K562 (cell line): ENCODE data around the gene LRPAP1. TPM values are rescaled to one million over a fixed set of nuclear protein-coding genes. Genes with fewer than 3 reads are reported as not detected.

Source experiments
- ATAC-seq: fragments of 200-7000 bp; cut with Tn5 transposase; 3 replicates; pipeline ENCODE4 v1.9.1; 2020; ENCODE audit warnings: moderate library complexity
- BruUV-seq: library from RNA; stranded (reverse); fragments of 400-500 nt; replicated peaks from 2 replicates; lab custom pipeline; 2021; lab: Mats Ljungman, UMichigan
- CTCF ChIA-PET: fragments of 300-600 bp; formaldehyde crosslinking; extraction: SDS; loops from one replicate; lab custom pipeline; 2021; ENCODE audit warnings: low intra/inter-chr PET ratio; lab: Yijun Ruan, JAX
- POLR2A ChIA-PET: fragments of 300-600, 350-650 bp; sonication (Branson Sonifier 250); formaldehyde crosslinking; extraction: SDS; loops from one replicate; lab custom pipeline; 2021; ENCODE audit warnings: antibody characterized with exemption, inconsistent platforms; lab: Yijun Ruan, JAX
- DNase-seq, 4 experiments: peaks; one replicate each; pipeline versions ENCODE4 v3.0.0 to v3.0.0-alpha.2; 2011 to 2018; ENCODE audit warnings: low spot score in 3 of 4, mixed read lengths in 3 of 4; ENCODE audit errors: extremely low read depth in 1 of 4
- FAIRE-seq: peaks from 2 replicates; lab custom pipeline; 2011; peaks lifted over from hg19 to GRCh38; lab: Jason Lieb, UNC
- H2AFZ ChIP-seq: 2 replicates; pipeline ENCODE4 v1.6.0; 2011; ENCODE audit warnings: low read depth, low read length, control low read depth, inconsistent platforms
- H3K27ac ChIP-seq: fragments of 200-600 bp; 3 replicates; pipeline ENCODE4 v1.8.0; 2011; ENCODE audit warnings: low read depth, mild to moderate bottlenecking, control low read depth, inconsistent platforms, low read length, moderate library complexity, mixed read lengths; ENCODE audit errors: extremely low read depth
- H3K27me3 ChIP-seq, 2 experiments: fragments of 300-600 bp in 1 of 2; 2 replicates in 1 of 2; 3 replicates in 1 of 2; pipeline versions ENCODE4 v1.6.0 to v1.8.0; 2011; ENCODE audit warnings: inconsistent platforms in 2 of 2, low read length in 2 of 2, mild to moderate bottlenecking in 1 of 2, mixed read lengths in 1 of 2, moderate library complexity in 1 of 2; ENCODE audit not compliant: control insufficient read depth in 2 of 2, insufficient read depth in 2 of 2
- H3K36me3 ChIP-seq: fragments of 300-600 bp; 3 replicates; pipeline ENCODE4 v1.8.0; 2011; ENCODE audit warnings: mild to moderate bottlenecking, low read length, inconsistent platforms; ENCODE audit not compliant: control insufficient read depth, insufficient read depth
- H3K4me1 ChIP-seq, 2 experiments: fragments of 200-600 bp in 1 of 2; replicated peaks in 1 of 2; 2 replicates in 1 of 2; 3 replicates in 1 of 2; pipeline versions ENCODE4 v1.5.1 to v1.8.0; 2011; ENCODE audit warnings: inconsistent platforms in 2 of 2, low read length in 2 of 2, mild to moderate bottlenecking in 1 of 2, mixed read lengths in 1 of 2, moderate library complexity in 1 of 2; ENCODE audit not compliant: control insufficient read depth in 2 of 2, insufficient read depth in 2 of 2
- H3K4me2 ChIP-seq: 2 replicates; pipeline ENCODE4 v1.6.1; 2011; ENCODE audit warnings: low read length, control low read depth, inconsistent platforms, mixed read lengths; ENCODE audit not compliant: insufficient read depth
- H3K4me3 ChIP-seq: fragments of 200-600 bp; sonication (generic), shearing (Covaris generic); 2 replicates; pipeline ENCODE4 v1.5.1; 2016; ENCODE audit warnings: control low read depth, inconsistent platforms
- H3K79me2 ChIP-seq: fragments of 200-600 bp; 3 replicates; pipeline ENCODE4 v1.8.0; 2011; ENCODE audit warnings: low read length, inconsistent platforms; ENCODE audit not compliant: control insufficient read depth, insufficient read depth
- H3K9ac ChIP-seq, 2 experiments: 2 replicates each; pipeline versions ENCODE4 v1.6.0 to v1.6.1; 2011; ENCODE audit warnings: low read depth in 2 of 2, low read length in 2 of 2, control low read depth in 1 of 2, inconsistent platforms in 1 of 2, mild to moderate bottlenecking in 1 of 2, mixed read lengths in 1 of 2; ENCODE audit not compliant: insufficient read depth in 1 of 2
- H3K9me1 ChIP-seq: one replicate; pipeline ENCODE4 v1.6.0; 2011; ENCODE audit warnings: inconsistent platforms, mild to moderate bottlenecking, low read length, moderate library complexity; ENCODE audit not compliant: control insufficient read depth, insufficient read depth
- H3K9me3 ChIP-seq: replicated peaks from 2 replicates; pipeline ENCODE4 v1.5.1; 2011; ENCODE audit warnings: low read depth, low read length, inconsistent platforms; ENCODE audit not compliant: control insufficient read depth, insufficient read depth
- H4K20me1 ChIP-seq: replicated peaks from 2 replicates; pipeline ENCODE4 v1.6.1; 2011; ENCODE audit warnings: low read length, inconsistent platforms, mixed read lengths; ENCODE audit not compliant: control insufficient read depth, insufficient read depth
- GABPA ChIP-seq: fragments of 200-800 bp; sonication (Bioruptor generic); conservative IDR thresholded peaks from 2 replicates; pipeline ENCODE4 v1.6.1; 2016; ENCODE audit warnings: low read depth, missing genetic modification characterization, missing compliant biosample characterization
- POLR2G ChIP-seq: fragments of 200-400 bp; formaldehyde crosslinking; IDR thresholded peaks from 2 replicates; pipeline ENCODE4 v1.6.1; 2017; ENCODE audit warnings: low read depth, mild to moderate bottlenecking, antibody characterized with exemption, low read length, moderate library complexity
- RBFOX2 ChIP-seq: fragments of 200-400 bp; formaldehyde crosslinking; IDR thresholded peaks from 2 replicates; pipeline ENCODE4 v1.6.1; 2017; ENCODE audit warnings: low read depth, mild to moderate bottlenecking, low read length, moderate library complexity
- TEAD4 ChIP-seq, 2 experiments: sonication (generic) in 1 of 2; formaldehyde crosslinking in 1 of 2; IDR thresholded peaks; 2 replicates each; pipeline versions ENCODE4 v1.6.1 to v1.8.0; 2012 to 2022; ENCODE audit warnings: borderline replicate concordance in 1 of 2, inconsistent platforms in 1 of 2, low read length in 1 of 2, mild to moderate bottlenecking in 1 of 2, missing genetic modification reagents in 1 of 2
- TRIM28 ChIP-seq: fragments of 450-650 bp; IDR thresholded peaks from 2 replicates; pipeline ENCODE4 v1.6.1; 2017
- WGBS: fragments of 100-300 bp; shearing (Covaris generic); methylation state at CpG from one replicate; pipeline ENCODE4 v1.1.6; 2016; ENCODE audit warnings: low coverage, mixed read lengths; ENCODE audit not compliant: insufficient coverage; ENCODE audit errors: missing lambda C conversion rate; 5-methylcytosine and 5-hydroxymethylcytosine counted together
- in situ Hi-C: fragments of 300-500 bp; cut with MboI; formaldehyde crosslinking; loops from 4 replicates; pipeline ENCODE4 v1.15.0; 2018; ENCODE audit warnings: inconsistent platforms, mixed read lengths
- intact Hi-C: fragments of 100-400 bp; cut with micrococcal nuclease; formaldehyde crosslinking; loops from 2 replicates; pipeline ENCODE4 v1.14.2; 2022
- polyA plus RNA-seq, 8 experiments: library from polyadenylated mRNA; depleted of rRNA in 4 of 8; stranded (reverse) in 5 of 8; unstranded in 3 of 8; fragments of >200 nt; fragmentation: Nextera tagmentation in 2 of 8; fragmentation: Illumina TruSeq in 1 of 8; extraction: Ambion mirVana in 2 of 8; extraction: Trizol in 1 of 8; gene quantifications; 2 replicates each; pipeline versions ENCODE4 v1.2.1 to v1.2.3, GENCODE V29; 2011 to 2014; ENCODE audit warnings: inconsistent platforms in 1 of 8, missing spikeins in 1 of 8
- total RNA-seq, 7 experiments: library from RNA; depleted of rRNA in 6 of 7; stranded (reverse); fragments of >200 nt in 6 of 7; fragmentation: Illumina TruSeq in 2 of 7; extraction: Trizol in 2 of 7; gene quantifications; 2 replicates each; pipeline versions ENCODE4 v1.2.1 to v1.2.3, GENCODE V29; 2011 to 2021; ENCODE audit warnings: low replicate concordance in 1 of 7
- TF ChIP-seq, protein P1 (sequence below): sonication (generic); formaldehyde crosslinking; IDR thresholded peaks from 2 replicates; pipeline ENCODE4 v1.8.0; 2022; ENCODE audit warnings: mild to moderate bottlenecking, missing genetic modification reagents

Gene LRPAP1
- total and polyA plus RNA-seq, 9 of the 15 experiments (the other 6 are each of a cell fraction or from before 2014, with no cell fraction given): 1.1 to 75.5 (median 41.8) TPM

DNA sequence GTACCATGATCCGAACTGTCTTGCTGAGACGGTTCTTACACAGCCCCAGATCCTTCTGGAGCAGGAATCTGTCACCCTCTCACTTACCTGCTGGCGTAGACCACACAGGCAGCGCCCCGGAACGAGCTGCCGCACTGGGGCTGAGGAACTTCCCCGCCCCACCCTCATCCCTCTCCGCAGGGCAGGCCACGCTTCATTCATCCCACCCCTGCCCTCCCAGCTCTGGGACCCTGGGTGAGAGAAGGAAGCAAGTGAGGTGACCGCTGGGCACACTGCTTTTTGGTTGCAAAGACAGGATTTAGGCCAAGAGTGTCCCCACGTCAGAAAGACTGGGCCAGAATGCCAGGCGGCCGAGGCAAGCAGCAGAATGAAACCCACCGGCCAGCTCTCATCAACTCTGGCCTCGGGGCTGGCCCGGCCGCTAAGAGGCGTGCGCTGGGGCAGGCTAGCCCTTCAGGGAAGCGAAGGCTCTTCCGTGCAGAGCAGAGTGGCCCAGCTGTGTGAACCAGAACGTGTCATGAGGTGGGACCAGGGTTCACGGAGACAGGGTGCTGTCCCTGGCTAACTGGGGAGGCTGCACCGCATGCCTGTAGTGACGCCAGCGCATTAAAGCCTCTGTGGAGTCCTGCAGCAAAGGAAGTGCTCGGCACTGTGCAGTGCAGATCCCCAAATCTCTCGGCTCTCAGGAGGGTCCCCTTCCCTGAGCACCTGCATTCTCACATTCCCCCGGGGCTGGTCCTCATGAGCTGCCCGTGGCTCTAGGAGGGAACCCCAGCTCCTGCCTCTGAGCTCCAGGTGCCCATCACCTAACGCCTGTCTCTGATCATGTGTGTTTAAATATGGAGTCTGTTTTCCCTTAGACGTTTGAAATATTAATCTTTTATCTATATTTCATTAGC is 6.4 kb downstream of the LRPAP1 start:
- Histone ChIP-seq H4K20me1 (peaks cover 23% of the 10 kb centered on the region), H3K9me3 (no peaks in the 10 kb centered on the region), H3K4me3 (no peak overlapping the region), H2AFZ (no peak overlapping the region), H3K27me3 (no peaks in the 10 kb centered on the region), H3K4me2 (no peak overlapping the region), H3K9ac (peak overlapping the region in 1 of 2 experiments; percentile 64; a peak in 1 of 4 replicates), H3K9me1 (no peaks in the 10 kb centered on the region), H3K4me1 (peaks cover under 1 to 41% of the 10 kb centered on the region in 2 experiments; a peak in 3 of 5 replicates), H3K79me2 (peaks cover 25% of the 10 kb centered on the region), H3K36me3 (peaks cover 68% of the 10 kb centered on the region; the same call in 2 of the 3 replicates), H3K27ac (no peak overlapping the region)
- BruUV-seq: no TSS peak
- POLR2A ChIA-PET: interaction anchor here (1.3 kb wide), 1 partner anchor 12 kb away, joined by 4 read pairs; no protein-coding TSS in a partner anchor
- CTCF ChIA-PET: no interaction called here
- ATAC-seq (no peak), DNase-seq (no peak), FAIRE-seq (no peak)
- WGBS: 86% methylated on average over 23 of the region's 33 CpGs
- intact Hi-C loops: no loop called here
- in situ Hi-C loops: no loop called here
- no peak for TF ChIP-seq TEAD4 (IDR thresholded peaks at IDR 0.05; ENCODE audit: low read length)
- no peak for TF ChIP-seq TEAD4 (CRISPR knock-in tag; IDR thresholded peaks at IDR 0.05; ENCODE audit: borderline replicate concordance)
- TF ChIP-seq POLR2G: 0 out of 2 replicates have a peak, but pooled peaks have one; percentile 11
- no peak for TF ChIP-seq GABPA (tag)
- no peak for TF ChIP-seq TRIM28
- TF ChIP-seq RBFOX2: peak; percentile 18; the same call in 1 of the 2 replicates
- TF ChIP-seq, protein P1, sequence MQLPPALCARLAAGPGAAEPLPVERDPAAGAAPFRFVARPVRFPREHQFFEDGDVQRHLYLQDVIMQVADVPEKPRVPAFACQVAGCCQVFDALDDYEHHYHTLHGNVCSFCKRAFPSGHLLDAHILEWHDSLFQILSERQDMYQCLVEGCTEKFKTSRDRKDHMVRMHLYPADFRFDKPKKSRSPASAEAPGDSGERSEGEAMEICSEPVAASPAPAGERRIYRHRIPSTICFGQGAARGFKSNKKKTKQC (CRISPR knock-in tag): no peak
